Endodermal cell (in vitro differentiated cells): Measurements from ENCODE around the gene C3orf20. TPM values are rescaled to one million over a fixed set of nuclear protein-coding genes. Genes with fewer than 3 reads are reported as not detected.
"Not testable (repeated sequence)": the region's sequence is repeated elsewhere in the genome, so short reads cannot be mapped to it uniquely, and the experiment has no call there.

ENCODE experiments used
- DNase-seq: peaks from one replicate; pipeline ENCODE4 v3.0.0-alpha.2; 2017
- H3K27ac ChIP-seq: 2 replicates; pipeline ENCODE4 v1.5.1; 2013; ENCODE audit warnings: mild to moderate bottlenecking, low read depth, low read length, moderate library complexity
- H3K27me3 ChIP-seq: 2 replicates; pipeline ENCODE4 v1.6.1; 2013; ENCODE audit warnings: mild to moderate bottlenecking, low read length, moderate library complexity; ENCODE audit not compliant: insufficient read depth, control insufficient read depth, poor library complexity, severe bottlenecking
- H3K36me3 ChIP-seq: 2 replicates; pipeline ENCODE4 v1.7.0; 2013; ENCODE audit warnings: mild to moderate bottlenecking, low read length, moderate library complexity; ENCODE audit not compliant: control insufficient read depth, insufficient read depth
- H3K4me1 ChIP-seq: one replicate; pipeline ENCODE4 v1.7.0; 2013; ENCODE audit warnings: low read length; ENCODE audit not compliant: control insufficient read depth, insufficient read depth
- H3K4me3 ChIP-seq: 2 replicates; pipeline ENCODE4 v1.5.1; 2013; ENCODE audit warnings: mild to moderate bottlenecking, low read length, moderate library complexity
- H3K9ac ChIP-seq: 2 replicates; pipeline ENCODE4 v1.6.1; 2013; ENCODE audit warnings: mild to moderate bottlenecking, low read length, moderate library complexity; ENCODE audit not compliant: poor library complexity, severe bottlenecking; ENCODE audit errors: extremely low read depth
- H3K9me3 ChIP-seq: 2 replicates; pipeline ENCODE4 v1.6.1; 2013; ENCODE audit warnings: mild to moderate bottlenecking, low read length, moderate library complexity; ENCODE audit not compliant: control insufficient read depth
- H3K27ac Mint-ChIP-seq: 2 replicates; pipeline ENCODE4 v1.8.0; 2020; ENCODE audit warnings: mixed read lengths
- H3K27me3 Mint-ChIP-seq: 2 replicates; pipeline ENCODE4 v1.8.0; 2021; ENCODE audit warnings: mild to moderate bottlenecking, mixed read lengths; ENCODE audit not compliant: insufficient read depth
- H3K36me3 Mint-ChIP-seq: 2 replicates; pipeline ENCODE4 v1.8.0; 2020; ENCODE audit warnings: low read depth, mixed read lengths
- H3K4me1 Mint-ChIP-seq: 2 replicates; pipeline ENCODE4 v1.8.0; 2020; ENCODE audit warnings: mixed read lengths
- H3K4me3 Mint-ChIP-seq: 2 replicates; pipeline ENCODE4 v1.8.0; 2020; ENCODE audit warnings: mild to moderate bottlenecking, moderate library complexity, mixed read lengths
- H3K9me3 Mint-ChIP-seq: 2 replicates; pipeline ENCODE4 v1.8.0; 2020; ENCODE audit warnings: mild to moderate bottlenecking, mixed read lengths
- WGBS, 2 experiments: methylation state at CpG; one replicate each; pipeline versions ENCODE4 v1.1.5 to v1.1.7; 2013; ENCODE audit warnings: missing lambda C conversion rate in 2 of 2, mixed read lengths in 1 of 2; ENCODE audit not compliant: insufficient coverage in 1 of 2, insufficient read length in 1 of 2; 5-methylcytosine and 5-hydroxymethylcytosine counted together
- total RNA-seq, 2 donors: library from RNA; stranded (reverse); fragmentation: NEBNext Ultra II Directional in 1 of 2; extraction: Animal tissue kit (Norgen Biotek cat#: 25700) in 1 of 2; gene quantifications; 2 replicates in 1 of 2; 3 replicates in 1 of 2; pipeline ENCODE4 v1.2.1, GENCODE V29; 2021
- TF ChIP-seq, protein P1 (sequence below): fragments of 200-600 bp; sonication (generic); conservative IDR thresholded peaks from 2 replicates; pipeline ENCODE4 v1.5.0; 2021; ENCODE audit warnings: antibody characterized with exemption, mild to moderate bottlenecking

Gene C3orf20
- total RNA-seq, 2 donors from 2014 or later: not detected

DNA sequence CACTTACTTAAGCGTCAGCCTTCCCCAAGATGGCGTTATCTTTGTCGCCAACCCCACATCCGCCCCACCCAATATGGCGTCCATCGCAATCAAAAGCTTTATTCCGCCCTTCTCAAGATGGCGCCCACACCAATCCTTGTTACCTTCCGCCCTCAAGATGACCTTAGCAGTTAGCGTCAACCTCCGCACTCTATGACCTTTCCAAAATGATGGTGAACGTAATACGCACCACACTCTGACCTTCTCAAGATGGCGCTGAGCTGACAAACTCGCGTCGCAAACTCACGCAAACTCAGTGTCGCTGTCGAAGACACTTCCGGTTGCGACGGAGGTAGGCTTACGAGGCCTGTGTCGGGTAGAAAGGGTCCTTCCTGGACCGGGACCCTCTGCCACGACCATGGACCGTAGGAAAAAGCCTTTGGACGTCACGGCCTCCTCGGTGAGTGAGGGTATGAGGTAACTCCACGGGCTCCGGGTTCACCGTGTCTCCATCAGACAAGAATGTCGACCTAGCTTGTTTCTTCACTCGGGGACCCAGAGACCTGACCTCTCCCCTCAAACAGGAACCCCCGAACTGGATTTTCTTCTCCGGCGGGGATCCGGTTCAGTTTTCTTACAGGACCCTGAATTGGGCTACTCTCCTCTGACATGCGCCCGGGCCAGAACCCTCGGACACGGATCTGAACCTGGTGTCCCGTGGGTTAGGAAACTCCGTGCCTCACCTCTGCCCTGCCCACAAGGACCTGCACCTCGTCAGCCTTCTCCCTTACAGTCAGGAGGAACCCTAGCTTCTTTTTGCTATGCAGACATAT is 23.3 kb upstream of the C3orf20 start, which contains the start of gene CCDC174:
TSS of gene CCDC174 (plus strand) at position 323 of the 812 bp plus-strand sequence. CDS start at position 398, 75 bp downstream.
- peaks cover 17% of the 10 kb centered on the region for H3K36me3 Mint-ChIP-seq
- Histone ChIP-seq H3K9me3 (no peaks in the 10 kb centered on the region), H3K36me3 (peaks cover 28% of the 10 kb centered on the region), H3K9ac (peak within 1 kb of the TSS; percentile 79), H3K4me1 (peaks cover 7% of the 10 kb centered on the region), H3K27ac (peak within 1 kb of the TSS; percentile 67), H3K4me3 (peak within 1 kb of the TSS; percentile 94), H3K27me3 (peaks cover 9% of the 10 kb centered on the region)
- H3K4me1 Mint-ChIP-seq: peaks cover 3% of the 10 kb centered on the region
- H3K9me3 Mint-ChIP-seq: no peaks in the 10 kb centered on the region
- TF ChIP-seq, protein P1, sequence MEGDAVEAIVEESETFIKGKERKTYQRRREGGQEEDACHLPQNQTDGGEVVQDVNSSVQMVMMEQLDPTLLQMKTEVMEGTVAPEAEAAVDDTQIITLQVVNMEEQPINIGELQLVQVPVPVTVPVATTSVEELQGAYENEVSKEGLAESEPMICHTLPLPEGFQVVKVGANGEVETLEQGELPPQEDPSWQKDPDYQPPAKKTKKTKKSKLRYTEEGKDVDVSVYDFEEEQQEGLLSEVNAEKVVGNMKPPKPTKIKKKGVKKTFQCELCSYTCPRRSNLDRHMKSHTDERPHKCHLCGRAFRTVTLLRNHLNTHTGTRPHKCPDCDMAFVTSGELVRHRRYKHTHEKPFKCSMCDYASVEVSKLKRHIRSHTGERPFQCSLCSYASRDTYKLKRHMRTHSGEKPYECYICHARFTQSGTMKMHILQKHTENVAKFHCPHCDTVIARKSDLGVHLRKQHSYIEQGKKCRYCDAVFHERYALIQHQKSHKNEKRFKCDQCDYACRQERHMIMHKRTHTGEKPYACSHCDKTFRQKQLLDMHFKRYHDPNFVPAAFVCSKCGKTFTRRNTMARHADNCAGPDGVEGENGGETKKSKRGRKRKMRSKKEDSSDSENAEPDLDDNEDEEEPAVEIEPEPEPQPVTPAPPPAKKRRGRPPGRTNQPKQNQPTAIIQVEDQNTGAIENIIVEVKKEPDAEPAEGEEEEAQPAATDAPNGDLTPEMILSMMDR: no peak
- DNase-seq: peak; percentile 98
- peaks cover 19% of the 10 kb centered on the region for H3K27me3 Mint-ChIP-seq
- 0% methylated on average over 29 to 47 of the region's 47 CpGs for WGBS, 2 experiments
- H3K27ac Mint-ChIP-seq: peak within 1 kb of the TSS; percentile 99
- peak within 1 kb of the TSS; percentile 95 for H3K4me3 Mint-ChIP-seq

DNA sequence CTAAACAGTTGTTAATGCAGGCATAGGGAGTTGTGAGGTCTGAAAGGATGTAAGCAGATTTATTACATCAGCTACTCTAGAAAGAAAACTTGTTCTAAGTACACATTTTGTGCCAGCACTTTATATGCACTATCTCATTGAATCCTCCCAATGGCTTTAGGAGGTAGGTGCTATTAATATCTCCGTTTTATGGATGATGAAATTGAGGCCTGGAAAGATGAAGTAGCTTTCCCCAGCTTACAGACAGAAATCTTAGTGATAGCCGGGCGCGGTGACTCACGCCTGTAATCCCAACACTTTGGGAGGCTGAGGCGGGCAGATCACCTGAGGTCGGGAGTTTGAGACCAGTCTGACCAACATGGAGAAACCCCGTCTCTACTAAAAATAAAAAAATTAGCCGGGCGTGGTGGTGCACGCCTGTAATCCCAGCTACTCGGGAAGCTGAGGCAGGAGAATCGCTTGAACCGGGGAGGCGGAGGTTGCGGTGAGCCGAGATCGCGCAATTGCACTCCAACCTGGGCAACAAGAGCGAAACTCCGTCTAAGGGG is 22.5 kb upstream of the C3orf20 start:
- peak overlapping the region; percentile 95 for H3K4me3 Mint-ChIP-seq
- WGBS, 2 experiments: 93% methylated on average over 17 to 21 of the region's 21 CpGs
- not testable (repeated sequence) for DNase-seq, H3K27ac ChIP-seq, H3K9me3 Mint-ChIP-seq, H3K4me1 Mint-ChIP-seq, H3K9me3 ChIP-seq, H3K4me1 ChIP-seq, H3K27me3 ChIP-seq
- peak overlapping the region; percentile 79 for H3K9ac ChIP-seq
- H3K4me3 ChIP-seq: peak overlapping the region; percentile 94
- H3K27ac Mint-ChIP-seq: peak overlapping the region; percentile 99
- H3K27me3 Mint-ChIP-seq: peaks cover 17% of the 10 kb centered on the region
- peaks cover 23% of the 10 kb centered on the region for H3K36me3 Mint-ChIP-seq
- H3K36me3 ChIP-seq: peaks cover 36% of the 10 kb centered on the region

DNA sequence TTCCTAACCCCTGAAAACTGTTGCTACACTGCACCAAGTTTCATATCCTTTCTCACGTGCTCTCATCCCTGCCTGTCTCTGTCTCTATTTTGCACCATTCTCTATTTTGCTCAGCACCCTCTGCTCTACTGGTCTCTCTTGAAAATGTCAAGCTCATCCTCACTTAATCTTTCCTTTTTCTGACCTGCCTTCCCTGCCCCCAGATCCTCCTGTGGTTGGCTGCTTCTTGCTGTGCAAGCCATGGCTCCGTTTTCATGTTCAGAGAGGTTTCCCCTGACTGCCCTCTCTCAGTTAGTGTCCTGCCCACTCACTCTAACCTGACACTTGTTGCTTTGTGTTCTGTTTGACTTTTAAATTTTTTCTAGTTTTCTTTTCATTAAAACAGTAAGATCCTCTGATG is 17.4 kb upstream of the C3orf20 start:
- Histone ChIP-seq H3K9me3 (no peaks in the 10 kb centered on the region), H3K27me3 (no peaks in the 10 kb centered on the region), H3K27ac (no peak overlapping the region), H3K9ac (peak overlapping the region; percentile 11), H3K4me1 (peaks cover 9% of the 10 kb centered on the region), H3K4me3 (peak overlapping the region; percentile 9), H3K36me3 (peaks cover 85% of the 10 kb centered on the region)
- Mint-ChIP-seq H3K4me3 (no peak overlapping the region), H3K27ac (peak overlapping the region; percentile 1), H3K4me1 (peaks cover 11% of the 10 kb centered on the region), H3K9me3 (no peaks in the 10 kb centered on the region), H3K36me3 (peaks cover 63% of the 10 kb centered on the region), H3K27me3 (no peaks in the 10 kb centered on the region)
- TF ChIP-seq, protein P1: no peak
- 87 to 100% methylated on average over 2 of the region's 2 CpGs for WGBS, 2 experiments
- no peak for DNase-seq
